Activated effector memory CD4-positive, alpha-beta T cell treated with anti-CD3 and anti-CD28 coated beads, Interleukin-2, amount 50 U/mL, for 16 hours (primary cell): Measurements from ENCODE around the gene COPS2.
"Not testable (repeated sequence)": the region's sequence is repeated elsewhere in the genome, so short reads cannot be mapped to it uniquely, and the experiment has no call there.

ENCODE experiments used
- DNase-seq: peaks from one replicate; pipeline ENCODE4 v3.0.0-alpha.2; 2020

Gene COPS2

GRCh38 chr15:49101536-49101935, 53.9 kb downstream of the COPS2 start:
- DNase-seq: no peak

- no peak for DNase-seq
Measured at GRCh38 chr15:49096090-49096750, 59.2 kb downstream of the COPS2 start.

- DNase-seq: no peak
Measured at GRCh38 chr15:49094923-49095322, 60.5 kb downstream of the COPS2 start.

- no peak for DNase-seq
Measured at GRCh38 chr15:49093252-49094105, 61.9 kb downstream of the COPS2 start.

DNA sequence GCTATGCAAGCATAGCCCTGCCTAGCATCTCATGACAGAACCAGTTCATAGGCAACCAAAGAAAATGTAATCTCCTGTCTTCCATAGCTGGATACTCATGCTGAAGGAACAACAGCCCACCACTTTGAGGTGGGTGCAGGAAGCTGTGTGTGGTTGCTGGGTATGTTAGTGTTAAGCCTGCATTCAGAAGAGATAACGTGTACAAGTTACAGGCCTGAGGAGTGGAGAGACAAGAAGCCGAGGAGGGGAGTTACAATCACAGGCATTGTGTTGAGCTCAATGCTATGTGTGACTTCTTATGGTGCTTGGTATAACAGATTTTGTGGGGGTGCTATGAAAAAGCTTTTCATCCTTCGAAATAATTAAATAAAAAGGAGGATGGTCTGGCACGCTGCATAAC, 66.4 kb downstream of the COPS2 start:
- no peak for DNase-seq

- DNase-seq: no peak
Measured at GRCh38 chr15:49085696-49086459, 69.5 kb downstream of the COPS2 start.

DNA sequence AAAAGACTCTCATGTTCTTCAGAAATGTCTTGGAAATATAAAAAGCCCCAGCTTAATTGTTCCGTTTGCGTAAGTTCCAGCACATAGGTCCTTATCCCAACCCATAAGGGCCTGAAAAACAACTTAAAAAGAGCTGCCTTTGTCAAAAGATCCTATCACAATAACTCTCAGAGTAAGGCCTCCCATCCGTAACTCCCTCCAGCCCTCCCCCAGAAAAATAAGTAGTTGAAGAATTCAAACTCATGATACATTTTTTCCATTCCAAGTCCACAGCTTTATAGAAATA, 71.2 kb downstream of the COPS2 start:
- no peak for DNase-seq

GRCh38 chr15:49083401-49084284, 71.8 kb downstream of the COPS2 start:
- DNase-seq: no peak

DNA sequence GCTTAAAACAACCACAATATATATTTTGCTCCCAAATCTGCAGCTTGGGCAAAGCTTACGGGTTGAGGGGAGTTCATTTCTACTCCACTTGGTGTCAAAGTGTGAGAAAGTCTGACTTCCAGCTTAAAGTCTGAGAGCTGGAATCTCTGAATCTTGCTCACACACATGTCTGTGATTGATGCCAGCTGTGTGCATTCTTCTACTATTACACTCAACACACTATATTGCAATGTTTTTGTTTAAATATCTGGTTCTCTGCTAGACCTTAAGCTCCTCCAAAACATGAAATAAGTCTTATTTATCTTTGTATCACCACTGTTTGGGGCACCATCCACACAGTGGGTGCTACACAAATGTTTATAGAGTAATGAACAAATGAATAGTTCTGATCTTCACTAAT, 72.4 kb downstream of the COPS2 start:
- DNase-seq: no peak

DNA sequence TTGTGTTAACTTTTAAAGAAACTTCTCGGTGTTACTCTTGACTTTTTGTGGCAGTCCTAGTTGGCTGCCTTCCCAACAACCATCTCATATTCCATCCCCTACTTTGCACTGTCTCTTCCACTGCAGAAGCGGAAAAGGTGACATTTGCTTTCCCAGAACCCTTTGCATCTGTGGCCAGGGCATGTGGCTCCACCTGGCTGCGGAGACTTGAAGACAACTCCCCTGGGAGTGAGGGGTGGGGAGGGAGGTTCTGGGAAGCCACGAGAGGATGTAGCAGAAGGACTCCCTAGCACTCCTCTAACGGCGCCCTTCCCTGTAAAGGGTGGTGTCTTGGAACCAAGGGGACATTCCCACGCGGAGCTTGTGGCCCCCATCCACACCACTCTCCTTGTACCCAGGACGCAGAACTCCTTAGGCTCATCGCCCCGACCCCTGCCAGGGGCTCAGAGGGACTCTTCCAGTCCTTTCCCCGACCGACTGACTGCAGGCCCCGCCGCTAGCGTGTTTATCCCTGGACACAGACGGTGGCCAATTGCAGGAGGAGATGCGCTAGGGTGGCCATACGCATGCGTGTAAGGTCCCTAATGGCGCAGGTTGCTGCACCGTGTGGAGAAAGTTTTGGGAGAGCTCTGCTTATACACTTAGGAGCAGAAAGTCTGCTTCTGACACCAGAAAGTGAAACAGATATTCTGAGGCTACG, 75.9 kb downstream of the COPS2 start:
- DNase-seq: no peak

GRCh38 chr15:49075881-49076280, 79.5 kb downstream of the COPS2 start:
- no peak for DNase-seq

DNA sequence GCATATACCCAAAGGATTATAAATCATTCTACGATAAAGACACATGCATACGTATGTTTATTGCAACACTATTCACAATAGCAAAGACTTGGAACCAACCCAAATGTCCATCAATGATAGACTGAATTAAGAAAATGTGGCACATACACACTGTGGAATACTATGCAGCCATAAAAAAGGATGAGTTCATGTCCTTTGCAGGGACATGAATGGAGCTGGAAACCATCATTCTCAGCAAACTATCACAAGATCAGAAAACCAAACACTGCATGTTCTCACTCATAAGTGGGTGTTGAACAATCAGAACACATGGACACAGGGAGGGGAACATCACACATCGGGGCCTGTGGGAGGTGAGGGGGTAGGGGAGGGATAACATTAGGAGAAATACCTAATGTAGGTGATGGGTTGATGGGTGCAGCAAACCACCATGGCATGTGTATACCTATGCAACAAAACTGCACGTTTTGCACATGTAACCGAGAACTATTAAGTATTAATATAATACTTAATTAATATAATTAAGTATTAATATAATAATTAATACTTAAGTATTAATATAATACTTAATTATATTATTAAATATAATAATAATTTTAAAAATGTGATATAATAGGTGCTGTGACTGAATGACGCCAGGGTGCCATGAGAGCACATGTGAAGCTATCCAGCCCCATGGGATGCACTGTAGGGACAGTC, 80.7 kb downstream of the COPS2 start:
- not testable (repeated sequence) for DNase-seq
